GM21528 (cell line): ENCODE results near the gene PROZ.

Experiments used
- ATAC-seq: cut with Tn5 transposase; IDR thresholded peaks from one replicate; pipeline ENCODE4 v1.9.1; 2021; ENCODE audit warnings: mild to moderate bottlenecking, moderate library complexity; ENCODE audit not compliant: unreplicated experiment, low FRiP score

PROZ gene

GRCh38 chr13:113196970-113197737 lies 38.7 kb downstream of the PROZ start:
- ATAC-seq, result no peak

- no peak for ATAC-seq
Measured at GRCh38 chr13:113201815-113202214, 43.4 kb downstream of the PROZ start.

- no peak for ATAC-seq
Measured at GRCh38 chr13:113202912-113203311, 44.5 kb downstream of the PROZ start.

- no peak for ATAC-seq
Measured at GRCh38 chr13:113203507-113204377, 45.3 kb downstream of the PROZ start.

- no peak for ATAC-seq
Measured at GRCh38 chr13:113204378-113204734, 45.9 kb downstream of the PROZ start.

GRCh38 chr13:113205428-113205931 lies 47.0 kb downstream of the PROZ start:
- no peak for ATAC-seq

GRCh38 chr13:113207460-113207859 lies 49.0 kb downstream of the PROZ start:
- no peak for ATAC-seq

- peak; percentile 25 for ATAC-seq
Measured at GRCh38 chr13:113207890-113208420, 49.5 kb downstream of the PROZ start.

- peak; percentile 81 for ATAC-seq
Measured at GRCh38 chr13:113208421-113209335, 50.2 kb downstream of the PROZ start, which contains the start of gene PCID2. Gene PCID2 (minus strand): TSS chr13:113208669. CDS start chr13:113208634, 35 bp downstream.

GRCh38 chr13:113209336-113209758 lies 50.9 kb downstream of the PROZ start, which contains the start of gene CUL4A:
Gene CUL4A (plus strand): TSS chr13:113209613. CDS start chr13:113209628, 15 bp downstream.
- peak; percentile 53 for ATAC-seq

- peak; percentile 39 for ATAC-seq
Measured at GRCh38 chr13:113209759-113210421, 51.4 kb downstream of the PROZ start.

GRCh38 chr13:113210833-113211232 lies 52.4 kb downstream of the PROZ start:
- ATAC-seq, result no peak

- ATAC-seq, result no peak
Measured at GRCh38 chr13:113211774-113212173, 53.3 kb downstream of the PROZ start.

- no peak for ATAC-seq
Measured at GRCh38 chr13:113216254-113217048, 58.0 kb downstream of the PROZ start.

- ATAC-seq, result no peak
Measured at GRCh38 chr13:113218586-113218985, 60.1 kb downstream of the PROZ start.

GRCh38 chr13:113219256-113219940 lies 61.0 kb downstream of the PROZ start:
- ATAC-seq, result no peak

GRCh38 chr13:113220141-113220598 lies 61.7 kb downstream of the PROZ start:
- no peak for ATAC-seq

GRCh38 chr13:113220877-113221276 lies 62.4 kb downstream of the PROZ start:
- ATAC-seq, result no peak
